H1 (cell line): ENCODE measurements around the gene LAP3. TPM values are rescaled to one million over a fixed set of nuclear protein-coding genes. Genes with fewer than 3 reads are reported as not detected.

ENCODE experiments used
- CTCF ChIA-PET: fragments of 300-600 bp; sonication (Branson Sonifier 250); formaldehyde crosslinking; loops from one replicate; lab custom pipeline; 2021; ENCODE audit not compliant: partially characterized antibody; lab: Charles Lee
- POLR2A ChIA-PET: fragments of 300-600 bp; sonication (Branson Sonifier 250); formaldehyde crosslinking; loops from one replicate; lab custom pipeline; 2021; ENCODE audit warnings: inconsistent platforms; ENCODE audit not compliant: partially characterized antibody; lab: Charles Lee
- DNase-seq, 2 experiments: peaks; one replicate each; pipeline versions ENCODE4 v3.0.0 to v3.0.0-alpha.2; 2010 to 2022; ENCODE audit warnings: low spot score in 2 of 2, low read depth in 1 of 2, mixed read lengths in 1 of 2
- FAIRE-seq: peaks from 2 replicates; lab custom pipeline; 2011; peaks lifted over from hg19 to GRCh38; lab: Jason Lieb, UNC
- H2AFZ ChIP-seq: 2 replicates; pipeline ENCODE4 v1.8.1; 2012; ENCODE audit warnings: low read length, inconsistent platforms
- H2AK5ac ChIP-seq: 2 replicates; pipeline ENCODE4 v1.6.1; 2013; ENCODE audit warnings: low read depth, low read length
- H2BK120ac ChIP-seq: replicated peaks from 2 replicates; pipeline ENCODE3; 2013; ENCODE audit warnings: low read depth, low read length, inconsistent platforms
- H2BK12ac ChIP-seq: 2 replicates; pipeline ENCODE4 v1.6.1; 2013; ENCODE audit warnings: low read depth, low read length
- H2BK15ac ChIP-seq: 2 replicates; pipeline ENCODE4 v1.6.1; 2013; ENCODE audit warnings: low read length
- H2BK20ac ChIP-seq: 2 replicates; pipeline ENCODE4 v1.6.1; 2013; ENCODE audit warnings: low read length
- H2BK5ac ChIP-seq: 2 replicates; pipeline ENCODE4 v1.6.1; 2013; ENCODE audit warnings: low read depth, low read length
- H3K14ac ChIP-seq: 2 replicates; pipeline ENCODE4 v1.6.1; 2013; ENCODE audit warnings: inconsistent platforms; ENCODE audit not compliant: insufficient read length
- H3K18ac ChIP-seq: 2 replicates; pipeline ENCODE4 v1.6.1; 2013; ENCODE audit warnings: low read length; ENCODE audit errors: extremely low read depth
- H3K23ac ChIP-seq: 2 replicates; pipeline ENCODE4 v1.6.1; 2013; ENCODE audit warnings: inconsistent platforms; ENCODE audit not compliant: insufficient read length
- H3K23me2 ChIP-seq: 2 replicates; pipeline ENCODE4 v1.6.1; 2013; ENCODE audit warnings: low read depth, low read length
- H3K27ac ChIP-seq: 2 replicates; pipeline ENCODE4 v1.6.1; 2011; ENCODE audit warnings: low read depth, low read length, inconsistent platforms
- H3K27me3 ChIP-seq, 4 experiments: replicated peaks in 1 of 4; 1 replicate in 1 of 4; 2 replicates in 3 of 4; pipeline versions ENCODE4 v1.6.1 to v1.8.1; 2011 to 2013; ENCODE audit warnings: low read length in 3 of 4, mild to moderate bottlenecking in 3 of 4, inconsistent platforms in 2 of 4, mixed read lengths in 2 of 4, moderate library complexity in 1 of 4; ENCODE audit not compliant: control insufficient read depth in 3 of 4, insufficient read depth in 3 of 4; ENCODE audit errors: extremely low read depth in 1 of 4
- H3K36me3 ChIP-seq, 4 experiments: 2 replicates each; pipeline versions ENCODE4 v1.6.1 to v1.8.1; 2011 to 2013; ENCODE audit warnings: mild to moderate bottlenecking in 4 of 4, low read length in 3 of 4, moderate library complexity in 2 of 4, control low read depth in 1 of 4, inconsistent platforms in 1 of 4; ENCODE audit not compliant: insufficient read depth in 4 of 4, control insufficient read depth in 2 of 4
- H3K4ac ChIP-seq: replicated peaks from 2 replicates; pipeline ENCODE3; 2013; ENCODE audit warnings: low read length, low read depth, mixed read lengths, inconsistent platforms; ENCODE audit not compliant: insufficient read length
- H3K4me1 ChIP-seq, 4 experiments: replicated peaks in 1 of 4; 1 replicate in 1 of 4; 2 replicates in 3 of 4; pipeline versions ENCODE4 v1.6.1 to v1.8.1; 2011 to 2013; ENCODE audit warnings: low read length in 3 of 4, inconsistent platforms in 2 of 4, mixed read lengths in 1 of 4; ENCODE audit not compliant: insufficient read depth in 4 of 4, control insufficient read depth in 3 of 4
- H3K4me2 ChIP-seq, 2 experiments: 2 replicates each; pipeline versions ENCODE4 v1.6.1 to v1.8.1; 2011 to 2013; ENCODE audit warnings: low read depth in 2 of 2, low read length in 2 of 2, control low read depth in 1 of 2, inconsistent platforms in 1 of 2, mild to moderate bottlenecking in 1 of 2; ENCODE audit not compliant: insufficient read depth in 1 of 2
- H3K4me3 ChIP-seq, 4 experiments: fragments of 200-600, 300-600 bp in 1 of 4; sonication (generic), shearing (Covaris generic), sonication (Bioruptor Twin) in 1 of 4; 2 replicates each; pipeline versions ENCODE4 v1.5.1 to v1.8.1; 2011 to 2016; ENCODE audit warnings: low read length in 4 of 4, low read depth in 3 of 4, control low read depth in 2 of 4, inconsistent platforms in 2 of 4, mild to moderate bottlenecking in 2 of 4, mixed read lengths in 1 of 4, moderate library complexity in 1 of 4; ENCODE audit not compliant: insufficient read depth in 2 of 4; ENCODE audit errors: extremely low read depth in 1 of 4
- H3K56ac ChIP-seq: replicated peaks from 2 replicates; pipeline ENCODE3; 2013; ENCODE audit warnings: low read depth, mild to moderate bottlenecking, mixed read lengths, low read length, inconsistent platforms; ENCODE audit not compliant: insufficient read length
- H3K79me1 ChIP-seq: 2 replicates; pipeline ENCODE4 v1.6.1; 2013; ENCODE audit warnings: low read depth, low read length, control low read depth
- H3K79me2 ChIP-seq, 2 experiments: 2 replicates each; pipeline versions ENCODE4 v1.6.1 to v1.8.1; 2012 to 2013; ENCODE audit warnings: low read length in 2 of 2, mild to moderate bottlenecking in 2 of 2, inconsistent platforms in 1 of 2; ENCODE audit not compliant: insufficient read depth in 2 of 2, control insufficient read depth in 1 of 2
- H3K9ac ChIP-seq, 4 experiments: replicated peaks in 1 of 4; 1 replicate in 1 of 4; 2 replicates in 3 of 4; pipeline versions ENCODE4 v1.6.1 to v1.8.1; 2011 to 2013; ENCODE audit warnings: low read depth in 3 of 4, low read length in 3 of 4, control low read depth in 2 of 4, mild to moderate bottlenecking in 2 of 4, moderate library complexity in 2 of 4, inconsistent platforms in 1 of 4; ENCODE audit errors: extremely low read depth in 1 of 4
- H3K9me3 ChIP-seq, 2 experiments: 2 replicates each; pipeline versions ENCODE4 v1.6.1 to v1.8.1; 2012 to 2013; ENCODE audit warnings: mild to moderate bottlenecking in 2 of 2, moderate library complexity in 2 of 2, control low read depth in 1 of 2, inconsistent platforms in 1 of 2, low read depth in 1 of 2, low read length in 1 of 2, mixed read lengths in 1 of 2; ENCODE audit not compliant: insufficient read depth in 2 of 2
- H4K20me1 ChIP-seq, 2 experiments: replicated peaks in 1 of 2; 2 replicates each; pipeline versions ENCODE3 to v1.8.1; 2011 to 2013; ENCODE audit warnings: inconsistent platforms in 2 of 2, low read length in 2 of 2, mild to moderate bottlenecking in 1 of 2; ENCODE audit not compliant: insufficient read depth in 2 of 2, control insufficient read depth in 1 of 2
- H4K5ac ChIP-seq: 2 replicates; pipeline ENCODE4 v1.6.1; 2013; ENCODE audit warnings: low read length, low read depth, mixed read lengths, inconsistent platforms; ENCODE audit not compliant: insufficient read length
- H4K8ac ChIP-seq: 2 replicates; pipeline ENCODE4 v1.8.0; 2013; ENCODE audit warnings: mild to moderate bottlenecking, moderate library complexity, low read length, inconsistent platforms; ENCODE audit not compliant: insufficient read depth; ENCODE audit errors: extremely low read depth
- H4K91ac ChIP-seq: replicated peaks from 2 replicates; pipeline ENCODE3; 2013; ENCODE audit warnings: low read length, mixed read lengths, inconsistent platforms; ENCODE audit not compliant: insufficient read length
- ATF3 ChIP-seq: IDR thresholded peaks from 2 replicates; pipeline ENCODE4 v1.6.1; 2011; ENCODE audit warnings: low read depth, mild to moderate bottlenecking, low read length; ENCODE audit not compliant: insufficient read depth
- CREB1 ChIP-seq: IDR thresholded peaks from 2 replicates; pipeline ENCODE4 v1.6.1; 2012; ENCODE audit warnings: inconsistent platforms
- CTBP2 ChIP-seq: IDR thresholded peaks from 2 replicates; pipeline ENCODE4 v1.7.0; 2011; ENCODE audit warnings: borderline replicate concordance, mild to moderate bottlenecking, moderate library complexity, mixed read lengths, low read length; ENCODE audit not compliant: insufficient read depth, insufficient read length
- EGR1 ChIP-seq: IDR thresholded peaks from 2 replicates; pipeline ENCODE4 v1.6.1; 2011; ENCODE audit warnings: low read depth, low read length, borderline replicate concordance
- EZH2 ChIP-seq: fragments of 200-600 bp; sonication (generic); IDR thresholded peaks from 2 replicates; pipeline ENCODE4 v1.7.1; 2012; ENCODE audit warnings: low read depth, mild to moderate bottlenecking, moderate library complexity, low read length, inconsistent platforms; ENCODE audit not compliant: severe bottlenecking
- FOSL1 ChIP-seq: IDR thresholded peaks from 2 replicates; pipeline ENCODE4 v1.6.1; 2011; ENCODE audit warnings: mild to moderate bottlenecking, low read depth, low read length, moderate library complexity; ENCODE audit not compliant: insufficient read depth
- KDM1A ChIP-seq: fragments of 200-600, 300-600 bp; sonication (generic); IDR thresholded peaks from 2 replicates; pipeline ENCODE4 v1.7.1; 2016; ENCODE audit warnings: mild to moderate bottlenecking, low read length, borderline replicate concordance
- POLR2AphosphoS5 ChIP-seq: IDR thresholded peaks from 2 replicates; pipeline ENCODE4 v1.6.1; 2011; ENCODE audit warnings: low read depth, low read length
- SP2 ChIP-seq: IDR thresholded peaks from 2 replicates; pipeline ENCODE4 v1.6.1; 2012; ENCODE audit warnings: mild to moderate bottlenecking, low read length, inconsistent platforms
- SUZ12 ChIP-seq: fragments of 200-600 bp; sonication (generic); IDR thresholded peaks from 2 replicates; pipeline ENCODE4 v1.6.1; 2012; ENCODE audit warnings: mild to moderate bottlenecking, inconsistent platforms, low read length, moderate library complexity, mixed read lengths
- WGBS, 2 experiments: shearing (Covaris generic) in 1 of 2; methylation state at CpG; one replicate each; pipeline versions ENCODE4 v1.1.6 to v1.1.7; 2013 to 2015; ENCODE audit warnings: low lambda C conversion rate in 2 of 2, mixed read lengths in 2 of 2, inconsistent platforms in 1 of 2, low coverage in 1 of 2, missing lambda C conversion rate in 1 of 2; ENCODE audit not compliant: insufficient replicate concordance in 2 of 2, insufficient coverage in 1 of 2, insufficient read length in 1 of 2; ENCODE audit errors: extremely low coverage in 1 of 2, missing lambda C conversion rate in 1 of 2; 5-methylcytosine and 5-hydroxymethylcytosine counted together
- polyA plus RNA-seq, 7 experiments: library from polyadenylated mRNA; depleted of rRNA in 3 of 7; stranded (reverse) in 5 of 7; unstranded in 2 of 7; fragments of >200 nt in 5 of 7; fragments of 200-250 nt in 2 of 7; gene quantifications; 1 replicate in 5 of 7; 2 replicates in 1 of 7; 4 replicates in 1 of 7; pipeline versions ENCODE4 v1.2.1 to v1.2.3, GENCODE V29; 2011 to 2013; ENCODE audit warnings: missing spikeins in 2 of 7, mixed read lengths in 2 of 7
- total RNA-seq: library from RNA; stranded (reverse); fragmentation: NEBNext Ultra II Directional; extraction: Animal tissue kit (Norgen Biotek cat#: 25700); gene quantifications from 2 replicates; pipeline ENCODE4 v1.2.1, GENCODE V29; 2021

Gene LAP3
- total and polyA plus RNA-seq, 2 of the 8 experiments (the other 6 are each of a cell fraction or from before 2014, with no cell fraction given): 28.3 to 50.9 TPM

- no peak overlapping the region for H2BK15ac ChIP-seq
- H3K9ac ChIP-seq: no peak overlapping the region
- H3K14ac ChIP-seq: no peak overlapping the region
- no peak overlapping the region for H3K4me3 ChIP-seq
- ChIA-PET CTCF (interaction anchor here (1.5 to 2.2 kb wide), 2 partner anchors 14 to 75 kb away, joined by 4 to 6 read pairs; no protein-coding TSS in a partner anchor), POLR2A (no interaction called here)
- no peaks in the 10 kb centered on the region for H4K20me1 ChIP-seq
- no peaks in the 10 kb centered on the region for H3K79me1 ChIP-seq
- no peak overlapping the region for H2BK120ac ChIP-seq
- no peak overlapping the region for H2AK5ac ChIP-seq
- TF ChIP-seq CREB1 (no peak), ATF3 (no peak), SP2 (no peak), EZH2 (no peak), POLR2AphosphoS5 (no peak), CTBP2 (no peak), KDM1A (no peak), EGR1 (no peak), SUZ12 (no peak), FOSL1 (no peak)
- no peaks in the 10 kb centered on the region for H3K9me3 ChIP-seq
- DNase-seq (no peak), FAIRE-seq (no peak)
- H4K91ac ChIP-seq: no peak overlapping the region
- H3K27me3 ChIP-seq: no peaks in the 10 kb centered on the region
- H3K79me2 ChIP-seq: no peaks in the 10 kb centered on the region
- 88% methylated on average over 8 of the region's 8 CpGs; no CpG with 5 or more reads in 1 of the 2 experiments for WGBS, 2 experiments
- H4K5ac ChIP-seq: no peak overlapping the region
- no peak overlapping the region for H3K23ac ChIP-seq
- H3K4ac ChIP-seq: no peak overlapping the region
- no peak overlapping the region; the same call in 1 of the 2 replicates for H2AFZ ChIP-seq
- H3K36me3 ChIP-seq: no peaks in the 10 kb centered on the region
- no peak overlapping the region for H3K18ac ChIP-seq
- H2BK20ac ChIP-seq: no peak overlapping the region
- H3K27ac ChIP-seq: no peak overlapping the region
- no peak overlapping the region for H3K4me2 ChIP-seq
- H3K4me1 ChIP-seq: no peaks in the 10 kb centered on the region
- no peak overlapping the region for H2BK5ac ChIP-seq
- H2BK12ac ChIP-seq: no peak overlapping the region
- no peaks in the 10 kb centered on the region for H3K23me2 ChIP-seq
- H3K56ac ChIP-seq: no peak overlapping the region
- no peak overlapping the region for H4K8ac ChIP-seq
Observed at GRCh38 chr4:17561195-17561909, 15.6 kb upstream of the LAP3 start.
